ENCODE results near the gene CCDC192. TPM values are rescaled to one million over a fixed set of nuclear protein-coding genes. Genes with fewer than 3 reads are reported as not detected.

Gene CCDC192
- total RNA-seq, 1 donor from 2014 or later: not detected

GRCh38 chr5:127988146-127988760 is 285.1 kb downstream of the CCDC192 start:
- peaks cover 15% of the 10 kb centered on the region for H3K4me1 ChIP-seq
- no peak overlapping the region for H3K4me3 ChIP-seq
- no peaks in the 10 kb centered on the region for H3K9me3 ChIP-seq (replicated peaks)
- H3K27me3 ChIP-seq (ENCODE audit: low read depth): no peaks in the 10 kb centered on the region
- no peak for TF ChIP-seq CTCF (IDR thresholded peaks at IDR 0.05; ENCODE audit: borderline replicate concordance)
- intact Hi-C loops (cut with micrococcal nuclease): no loop called here
- H3K36me3 ChIP-seq: no peaks in the 10 kb centered on the region
- H3K27ac ChIP-seq (replicated peaks): peak overlapping the region; percentile 47
- no peak for DNase-seq

Other genes starting within 250 kb of the CCDC192 start
- gene PRRC1, start 185.8 kb upstream of the CCDC192 start, total RNA-seq: 19.6 TPM
- gene CTXN3, start 54.3 kb upstream of the CCDC192 start, total RNA-seq: not detected